HEK293 (cell line): ENCODE results near the gene FAM234B.

Experiments used
- CTCF ChIP-seq: fragments of 450-650 bp; formaldehyde crosslinking; IDR thresholded peaks from 2 replicates; pipeline ENCODE4 v1.5.1; 2016; ENCODE audit warnings: missing biosample characterization, missing genetic modification characterization
- ELK4 ChIP-seq: IDR thresholded peaks from 2 replicates; pipeline ENCODE4 v1.6.1; 2011; ENCODE audit warnings: mild to moderate bottlenecking, low read depth, low read length, borderline replicate concordance
- FEZF1 ChIP-seq: fragments of 450-650 bp; formaldehyde crosslinking; IDR thresholded peaks from 2 replicates; pipeline ENCODE4 v1.5.1; 2016; ENCODE audit warnings: missing biosample characterization, missing genetic modification characterization
- KLF9 ChIP-seq: fragments of 450-650 bp; formaldehyde crosslinking; IDR thresholded peaks from 2 replicates; pipeline ENCODE4 v1.5.1; 2016; ENCODE audit warnings: missing biosample characterization, missing genetic modification characterization, low read depth
- TCF7L2 ChIP-seq: IDR thresholded peaks from 2 replicates; pipeline ENCODE4 v1.6.1; 2011; ENCODE audit warnings: low read depth, mild to moderate bottlenecking, inconsistent platforms, low read length, moderate library complexity, borderline replicate concordance
- ZNF121 ChIP-seq: fragments of 450-650 bp; formaldehyde crosslinking; IDR thresholded peaks from 2 replicates; pipeline ENCODE4 v1.5.1; 2016; ENCODE audit warnings: missing biosample characterization, missing genetic modification characterization
- ZNF274 ChIP-seq, 2 experiments: fragments of 200-500 bp in 1 of 2; fragments of 450-650 bp in 1 of 2; sonication (Bioruptor generic) in 1 of 2; formaldehyde crosslinking in 1 of 2; IDR thresholded peaks; 2 replicates each; pipeline versions ENCODE4 v1.5.1 to v1.6.1; 2014 to 2016; ENCODE audit warnings: borderline replicate concordance in 1 of 2, inconsistent platforms in 1 of 2, low read length in 1 of 2, missing biosample characterization in 1 of 2, missing genetic modification characterization in 1 of 2
- ZNF362 ChIP-seq: fragments of 450-650 bp; formaldehyde crosslinking; IDR thresholded peaks from 2 replicates; pipeline ENCODE4 v1.5.1; 2016; ENCODE audit warnings: missing biosample characterization, missing genetic modification characterization
- ZNF692 ChIP-seq: fragments of 450-650 bp; formaldehyde crosslinking; IDR thresholded peaks from 2 replicates; pipeline ENCODE4 v1.5.1; 2016; ENCODE audit warnings: missing biosample characterization, missing genetic modification characterization
- ZNF791 ChIP-seq: fragments of 450-650 bp; formaldehyde crosslinking; IDR thresholded peaks from 2 replicates; pipeline ENCODE4 v1.5.1; 2016; ENCODE audit warnings: missing biosample characterization, missing genetic modification characterization

- no peak for TF ChIP-seq ZNF791
- TF ChIP-seq ELK4, result no peak
- TF ChIP-seq CTCF (tag by site-specific recombination), result no peak
- no peak for TF ChIP-seq ZNF274 (IDR thresholded peaks at IDR 0.05; ENCODE audit: low read length)
- TF ChIP-seq ZNF274 (tag by site-specific recombination; IDR thresholded peaks at IDR 0.05; ENCODE audit: borderline replicate concordance), result no peak
- TF ChIP-seq ZNF692, result no peak
- TF ChIP-seq ZNF121 (tag by site-specific recombination), result no peak
- TF ChIP-seq FEZF1, result no peak
- TF ChIP-seq KLF9 (tag by site-specific recombination), result no peak
- no peak for TF ChIP-seq TCF7L2
- TF ChIP-seq ZNF362 (tag by site-specific recombination), result no peak
Measured at GRCh38 chr12:13090054-13090453, 45.9 kb downstream of the FAM234B start.
